Cardiac muscle cell (in vitro differentiated cells and primary cell): ENCODE data around the gene NTRK1. TPM values are rescaled to one million over a fixed set of nuclear protein-coding genes. Genes with fewer than 3 reads are reported as not detected.
A peak's percentile ranks its signal among the peaks of the same experiment; 100 is the strongest.

Experiments used
- DNase-seq, 2 donors: peaks; one replicate each; pipeline versions ENCODE4 v3.0.0 to v3.0.0-alpha.2; 2010 to 2017; ENCODE audit warnings: low read depth in 1 of 2, low spot score in 1 of 2
- H3K27ac ChIP-seq: fragments of 200-600 bp; sonication (generic); 2 replicates; pipeline ENCODE4 v1.5.1; 2016
- H3K27me3 ChIP-seq: fragments of 200-600 bp; sonication (generic); 2 replicates; pipeline ENCODE4 v1.6.0; 2016; ENCODE audit warnings: control low read depth
- H3K36me3 ChIP-seq: fragments of 200-600 bp; sonication (generic); 2 replicates; pipeline ENCODE4 v1.5.1; 2016; ENCODE audit warnings: control low read depth
- H3K4me1 ChIP-seq: fragments of 200-600 bp; sonication (generic); 2 replicates; pipeline ENCODE4 v1.8.1; 2017; ENCODE audit warnings: low read depth, mild to moderate bottlenecking, mixed run types
- H3K4me3 ChIP-seq: fragments of 200-600 bp; sonication (generic); 2 replicates; pipeline ENCODE4 v1.5.1; 2016; ENCODE audit warnings: mild to moderate bottlenecking
- H3K9me3 ChIP-seq: fragments of 200-600 bp; sonication (generic); 2 replicates; pipeline ENCODE4 v1.5.1; 2017; ENCODE audit warnings: low read depth, mild to moderate bottlenecking, control low read depth
- CTCF ChIP-seq: IDR thresholded peaks from 2 replicates; pipeline ENCODE4 v1.5.1; 2012; ENCODE audit warnings: low read depth, mild to moderate bottlenecking, low read length
- polyA plus RNA-seq: library from polyadenylated mRNA; unstranded; fragments of >200 nt; fragmentation: Nextera tagmentation; extraction: Ambion mirVana; gene quantifications from 2 replicates; pipeline ENCODE4 v1.2.1, GENCODE V29; 2016
- total RNA-seq: library from RNA; depleted of rRNA; stranded (reverse); fragments of >200 nt; gene quantifications from 2 replicates; pipeline ENCODE4 v1.2.3, GENCODE V29; 2016

The NTRK1 gene
- total and polyA plus RNA-seq, 2 experiments from 2014 or later: 2.4 to 3.6 TPM

GRCh38 chr1:156844102-156844501 lies 16.6 kb upstream of the NTRK1 start:
- Histone ChIP-seq H3K9me3 (no peaks in the 10 kb centered on the region), H3K36me3 (no peaks in the 10 kb centered on the region), H3K4me3 (no peak overlapping the region), H3K27me3 (peaks cover 73% of the 10 kb centered on the region), H3K27ac (no peak overlapping the region), H3K4me1 (peaks cover 6% of the 10 kb centered on the region)
- TF ChIP-seq CTCF: no peak
- DNase-seq: no peak

- no peak overlapping the region for H3K27ac ChIP-seq
- TF ChIP-seq CTCF: no peak
- no peak for DNase-seq
- peaks cover 6% of the 10 kb centered on the region for H3K4me1 ChIP-seq
- no peaks in the 10 kb centered on the region for H3K36me3 ChIP-seq
- H3K27me3 ChIP-seq: peaks cover 78% of the 10 kb centered on the region
- H3K4me3 ChIP-seq: no peak overlapping the region
- H3K9me3 ChIP-seq: no peaks in the 10 kb centered on the region
Observed at GRCh38 chr1:156844638-156845037, 16.0 kb upstream of the NTRK1 start.

GRCh38 chr1:156845055-156845952 lies 15.4 kb upstream of the NTRK1 start:
- H3K4me3 ChIP-seq: no peak overlapping the region
- no peaks in the 10 kb centered on the region for H3K36me3 ChIP-seq
- peaks cover 85% of the 10 kb centered on the region for H3K27me3 ChIP-seq
- peaks cover 6% of the 10 kb centered on the region for H3K4me1 ChIP-seq
- H3K27ac ChIP-seq: no peak overlapping the region
- H3K9me3 ChIP-seq: no peaks in the 10 kb centered on the region
- peak; percentile 21 to 43 for DNase-seq
- peak; percentile 8 for TF ChIP-seq CTCF

GRCh38 chr1:156845953-156846545 lies 14.6 kb upstream of the NTRK1 start:
- H3K4me3 ChIP-seq: no peak overlapping the region
- no peak for DNase-seq

GRCh38 chr1:156846643-156847042 lies 14.0 kb upstream of the NTRK1 start:
- Histone ChIP-seq H3K27me3 (peaks cover 94% of the 10 kb centered on the region), H3K4me1 (peaks cover 6% of the 10 kb centered on the region), H3K27ac (no peak overlapping the region), H3K4me3 (no peak overlapping the region), H3K9me3 (no peaks in the 10 kb centered on the region), H3K36me3 (no peaks in the 10 kb centered on the region)
- no peak for TF ChIP-seq CTCF
- no peak for DNase-seq

More at GRCh38 chr1:156845953-156846545, 14.6 kb upstream of the NTRK1 start:
- no peak for TF ChIP-seq CTCF
- Histone ChIP-seq H3K27me3 (peaks cover 90% of the 10 kb centered on the region), H3K9me3 (no peaks in the 10 kb centered on the region), H3K36me3 (no peaks in the 10 kb centered on the region), H3K4me1 (peaks cover 6% of the 10 kb centered on the region), H3K27ac (no peak overlapping the region)
